Heart right ventricle (tissue), 16 donors: ENCODE results near the gene NKD1. TPM values are rescaled to one million over a fixed set of nuclear protein-coding genes. Genes with fewer than 3 reads are reported as not detected.

ENCODE experiments used
- ATAC-seq, 8 donors: fragments of 200-7000 bp; cut with Tn5 transposase; one replicate each; pipeline ENCODE4 v1.9.1; 2020; ENCODE audit warnings: mild to moderate bottlenecking in 8 of 8, moderate library complexity in 8 of 8, moderate number of reproducible peaks in 1 of 8
- DNase-seq, 2 donors: peaks; one replicate each; pipeline ENCODE4 v3.0.0-alpha.2; 2020
- H3K27ac ChIP-seq, 10 donors: fragments of 200-600 bp; sonication (generic) in 2 of 10; one replicate each; pipeline versions ENCODE4 v1.5.0 to v1.8.0; 2020 to 2022; ENCODE audit warnings: mild to moderate bottlenecking in 3 of 10
- H3K27me3 ChIP-seq, 7 donors: fragments of 200-600 bp; one replicate each; pipeline ENCODE4 v1.8.0; 2021 to 2022; ENCODE audit warnings: mild to moderate bottlenecking in 2 of 7
- H3K36me3 ChIP-seq, 9 donors: fragments of 200-600 bp; sonication (generic) in 1 of 9; one replicate each; pipeline versions ENCODE4 v1.5.0 to v1.8.0; 2020 to 2022; ENCODE audit warnings: mild to moderate bottlenecking in 2 of 9
- H3K4me1 ChIP-seq, 9 donors: fragments of 200-600 bp; sonication (generic) in 1 of 9; one replicate each; pipeline versions ENCODE4 v1.5.0 to v1.8.0; 2020 to 2022; ENCODE audit warnings: mild to moderate bottlenecking in 4 of 9
- H3K4me3 ChIP-seq, 10 donors: fragments of 200-600 bp; sonication (generic) in 2 of 10; one replicate each; pipeline versions ENCODE4 v1.5.0 to v1.8.0; 2020 to 2022; ENCODE audit warnings: mild to moderate bottlenecking in 7 of 10, moderate library complexity in 2 of 10
- H3K9me3 ChIP-seq, 11 donors: fragments of 200-600 bp in 10 of 11; sonication (generic) in 2 of 11; one replicate each; pipeline versions ENCODE4 v1.5.0 to v1.8.0; 2013 to 2022; ENCODE audit warnings: mild to moderate bottlenecking in 2 of 11, control low read depth in 1 of 11, moderate library complexity in 1 of 11
- CTCF ChIP-seq, 9 donors: fragments of 200-600 bp; sonication (generic) in 2 of 9; IDR thresholded peaks; one replicate each; pipeline versions ENCODE4 v1.5.0 to v1.8.0; 2021 to 2022; ENCODE audit warnings: antibody characterized with exemption in 9 of 9, mild to moderate bottlenecking in 5 of 9, moderate library complexity in 1 of 9
- WGBS, 2 donors: extraction: QIAGEN DNeasy Blood & Tissue Kit; methylation state at CpG; one replicate each; pipeline ENCODE4 v1.1.7; 2013; ENCODE audit warnings: inconsistent platforms in 1 of 2; 5-methylcytosine and 5-hydroxymethylcytosine counted together
- intact Hi-C, 10 donors: fragments of 100-400 bp; cut with DNase I; formaldehyde crosslinking; loops; one replicate each; pipeline versions ENCODE4 v1.11.1 to v1.14.2; 2022
- polyA plus RNA-seq, 2 donors: library from polyadenylated mRNA; stranded (reverse); fragments of 200-250 nt; gene quantifications; one replicate each; pipeline ENCODE4 v1.2.3, GENCODE V29; 2013
- total RNA-seq, 10 donors: library from RNA; stranded (reverse); fragmentation: NEBNext Ultra II Directional in 3 of 10; extraction: Animal tissue kit (Norgen Biotek cat#: 25700) in 3 of 10; gene quantifications; one replicate each; pipeline versions ENCODE4 v1.2.1 to v1.2.4, GENCODE V29; 2021 to 2023
- donor health status: Arrhythmogenic right ventricular cardiomyopathy.
- donor health status: ischemic (EF 13 %, LVEDD 7.1; RV severe dilation, severe dysfunction).
- donor health status: healthy with polysubstance abuse.
- donor health status: DM: no; HTN: yes; CAD: no.
- donor health status: DM: no; HTN: no; CAD: no.
- donor health status: ischemic (EF 25% LVEDD 6.9; RV normal size, moderate dysfunction).
- donor health status: ischemic (EF 25% LVEDD 5.7; RV mildly dilated, moderate dysfunction).
- donor health status: healthy.
- donor health status: DM: yes; HTN: yes; CAD: no.
- donor health status: Ischemic cardiomyopathy.
- donor health status: ischemic (EF 35%, LVEDD 5.7; RV mildly dilated, moderate dysfunction).
- donor health status: nonischemic (EF 11% LVEDD 7.7; RV severe dilation, severe dysfunction).
- donor health status: DM: yes; HTN: yes; CAD: no.
- donor health status: PGD.
- donor health status: ischemic (EF 29% LVEDD 5.4; RV normal size, mild dysfunction).
- donor health status: nonischemic (EF 23%, LVEDD 6.1; RV moderate dilation, normal function).

NKD1 gene
- total and polyA plus RNA-seq, 12 donors, result 0.22 to 1.1 (median 0.42) TPM

GRCh38 chr16:50676684-50677225, 128.6 kb downstream of the NKD1 start:
- no peak for ATAC-seq
- Histone ChIP-seq H3K27me3 (peaks cover 0 to 30% (median 23%) of the 10 kb centered on the region in 7 donors), H3K36me3 (peaks cover 0 to 57% (median 0%) of the 10 kb centered on the region in 9 donors)

GRCh38 chr16:50677351-50677750, 129.2 kb downstream of the NKD1 start:
- ATAC-seq (no peak), DNase-seq (no peak)
- no peak overlapping the region for H3K4me3 ChIP-seq
- intact Hi-C loops, result loop anchor here in 2 of 10 donors (5.0 to 10.0 kb wide), 2 partner anchors 70 to 127 kb away; no protein-coding TSS in a partner anchor
- H3K9me3 ChIP-seq, result peaks cover 0 to 17% (median 0%) of the 10 kb centered on the region in 11 donors
- WGBS, 2 donors, result 69 to 73% methylated on average over 7 of the region's 7 CpGs
- no peak overlapping the region for H3K27ac ChIP-seq
- peaks cover 0 to 53% (median 0%) of the 10 kb centered on the region in 9 donors for H3K36me3 ChIP-seq
- peaks cover 0 to 30% (median 23%) of the 10 kb centered on the region in 7 donors for H3K27me3 ChIP-seq
- peak in 4 of 9 donors; percentile 16 to 54 (median 25) for TF ChIP-seq CTCF (IDR thresholded peaks at IDR 0.05)
- peaks cover 0 to 28% (median 0%) of the 10 kb centered on the region in 9 donors for H3K4me1 ChIP-seq

More at GRCh38 chr16:50676684-50677225, 128.6 kb downstream of the NKD1 start:
- 70 to 75% methylated on average over 9 of the region's 9 CpGs for WGBS, 2 donors
- H3K4me3 ChIP-seq, result no peak overlapping the region
- no peak for TF ChIP-seq CTCF (IDR thresholded peaks at IDR 0.05)
- intact Hi-C loops, result loop anchor here in 2 of 10 donors (5.0 to 10.0 kb wide), 2 partner anchors 71 to 128 kb away; no protein-coding TSS in a partner anchor
- H3K9me3 ChIP-seq, result peaks cover 0 to 22% (median 5%) of the 10 kb centered on the region in 11 donors
- peaks cover 0 to 22% (median 0%) of the 10 kb centered on the region in 9 donors for H3K4me1 ChIP-seq
- no peak overlapping the region for H3K27ac ChIP-seq
- no peak for DNase-seq

GRCh38 chr16:50678531-50678930, 130.3 kb downstream of the NKD1 start:
- Histone ChIP-seq H3K4me1 (peaks cover 0 to 40% (median 0%) of the 10 kb centered on the region in 9 donors), H3K9me3 (peaks cover 0 to 6% (median 0%) of the 10 kb centered on the region in 11 donors), H3K36me3 (peaks cover 0 to 41% (median 0%) of the 10 kb centered on the region in 9 donors), H3K27me3 (peaks cover 0 to 22% (median 14%) of the 10 kb centered on the region in 7 donors), H3K27ac (no peak overlapping the region), H3K4me3 (peak overlapping the region in 1 of 10 donors; percentile 68)
- intact Hi-C loops, result loop anchor here in 2 of 10 donors (5.0 to 10.0 kb wide), 2 partner anchors 69 to 126 kb away; no protein-coding TSS in a partner anchor
- no peak for TF ChIP-seq CTCF (IDR thresholded peaks at IDR 0.05)
- DNase-seq (no peak), ATAC-seq (no peak)
- 61 to 62% methylated on average over 3 of the region's 3 CpGs for WGBS, 2 donors

GRCh38 chr16:50679266-50679665, 131.1 kb downstream of the NKD1 start:
- Histone ChIP-seq H3K4me3 (peak overlapping the region in 1 of 10 donors; percentile 68), H3K9me3 (no peaks in the 10 kb centered on the region), H3K27ac (peak overlapping the region in 1 of 10 donors; percentile 97), H3K27me3 (peaks cover 0 to 14% (median 7%) of the 10 kb centered on the region in 7 donors), H3K4me1 (peaks cover 0 to 47% (median 0%) of the 10 kb centered on the region in 9 donors), H3K36me3 (peaks cover 0 to 34% (median 0%) of the 10 kb centered on the region in 9 donors)
- ATAC-seq (peak in 1 of 8 donors; percentile 16), DNase-seq (no peak)
- intact Hi-C loops, result loop anchor here in 2 of 10 donors (5.0 to 10.0 kb wide), 2 partner anchors 68 to 126 kb away; no protein-coding TSS in a partner anchor
- TF ChIP-seq CTCF (IDR thresholded peaks at IDR 0.05), result no peak
- 85 to 88% methylated on average over 14 of the region's 14 CpGs for WGBS, 2 donors
